ENCODE measurements around the gene SPOCK1.

Gene SPOCK1

GRCh38 chr5:137040641-137041340 lies 458.3 kb downstream of the SPOCK1 start:
- Mint-ChIP-seq H3K27ac (no peak overlapping the region), H3K36me3 (peaks cover 2% of the 10 kb centered on the region), H3K9me3 (ENCODE audit: low read depth) (peaks cover 11% of the 10 kb centered on the region), H3K4me1 (ENCODE audit: low read depth) (no peaks in the 10 kb centered on the region), H3K4me3 (no peak overlapping the region), H3K27me3 (no peaks in the 10 kb centered on the region)

- peaks cover 2% of the 10 kb centered on the region for H3K36me3 Mint-ChIP-seq
- no peak overlapping the region for H3K27ac Mint-ChIP-seq
- H3K4me1 Mint-ChIP-seq (ENCODE audit: low read depth) = no peaks in the 10 kb centered on the region
- no peak overlapping the region for H3K4me3 Mint-ChIP-seq
- no peaks in the 10 kb centered on the region for H3K27me3 Mint-ChIP-seq
- H3K9me3 Mint-ChIP-seq (ENCODE audit: low read depth) = peaks cover 11% of the 10 kb centered on the region
Observed at GRCh38 chr5:137040024-137040423, 459.1 kb downstream of the SPOCK1 start.

- Mint-ChIP-seq H3K4me1 (ENCODE audit: low read depth) (no peaks in the 10 kb centered on the region), H3K27me3 (no peaks in the 10 kb centered on the region), H3K27ac (no peak overlapping the region), H3K9me3 (ENCODE audit: low read depth) (peaks cover 7% of the 10 kb centered on the region), H3K4me3 (no peak overlapping the region), H3K36me3 (no peaks in the 10 kb centered on the region)
Observed at GRCh38 chr5:137037848-137038247, 461.3 kb downstream of the SPOCK1 start.

- no peak overlapping the region for H3K4me3 Mint-ChIP-seq
- H3K27ac Mint-ChIP-seq = no peak overlapping the region
- no peaks in the 10 kb centered on the region for H3K9me3 Mint-ChIP-seq (ENCODE audit: low read depth)
- H3K27me3 Mint-ChIP-seq = no peaks in the 10 kb centered on the region
- no peaks in the 10 kb centered on the region for H3K4me1 Mint-ChIP-seq (ENCODE audit: low read depth)
- no peaks in the 10 kb centered on the region for H3K36me3 Mint-ChIP-seq
Observed at GRCh38 chr5:137036640-137037039, 462.5 kb downstream of the SPOCK1 start.

GRCh38 chr5:137035480-137035878 lies 463.6 kb downstream of the SPOCK1 start:
- no peaks in the 10 kb centered on the region for H3K27me3 Mint-ChIP-seq
- no peaks in the 10 kb centered on the region for H3K4me1 Mint-ChIP-seq (ENCODE audit: low read depth)
- H3K27ac Mint-ChIP-seq = no peak overlapping the region
- no peaks in the 10 kb centered on the region for H3K36me3 Mint-ChIP-seq
- no peak overlapping the region for H3K4me3 Mint-ChIP-seq
- no peaks in the 10 kb centered on the region for H3K9me3 Mint-ChIP-seq (ENCODE audit: low read depth)

- no peak overlapping the region for H3K27ac Mint-ChIP-seq
- H3K27me3 Mint-ChIP-seq = peaks cover 2% of the 10 kb centered on the region
- no peaks in the 10 kb centered on the region for H3K4me1 Mint-ChIP-seq (ENCODE audit: low read depth)
- no peaks in the 10 kb centered on the region for H3K9me3 Mint-ChIP-seq (ENCODE audit: low read depth)
- no peak overlapping the region for H3K4me3 Mint-ChIP-seq
- no peaks in the 10 kb centered on the region for H3K36me3 Mint-ChIP-seq
Observed at GRCh38 chr5:137034764-137035479, 464.2 kb downstream of the SPOCK1 start.

- no peaks in the 10 kb centered on the region for H3K36me3 Mint-ChIP-seq
- H3K27me3 Mint-ChIP-seq = peaks cover 2% of the 10 kb centered on the region
- no peak overlapping the region for H3K27ac Mint-ChIP-seq
- no peaks in the 10 kb centered on the region for H3K4me1 Mint-ChIP-seq (ENCODE audit: low read depth)
- H3K4me3 Mint-ChIP-seq = no peak overlapping the region
- H3K9me3 Mint-ChIP-seq (ENCODE audit: low read depth) = no peaks in the 10 kb centered on the region
Observed at GRCh38 chr5:137034213-137034612, 464.9 kb downstream of the SPOCK1 start.

- Mint-ChIP-seq H3K27me3 (peaks cover 2% of the 10 kb centered on the region), H3K4me1 (ENCODE audit: low read depth) (no peaks in the 10 kb centered on the region), H3K27ac (no peak overlapping the region), H3K4me3 (no peak overlapping the region), H3K36me3 (no peaks in the 10 kb centered on the region), H3K9me3 (ENCODE audit: low read depth) (no peaks in the 10 kb centered on the region)
Observed at GRCh38 chr5:137032929-137033328, 466.2 kb downstream of the SPOCK1 start.

- H3K4me3 Mint-ChIP-seq = no peak overlapping the region
- H3K27me3 Mint-ChIP-seq = peaks cover 2% of the 10 kb centered on the region
- no peak overlapping the region for H3K27ac Mint-ChIP-seq
- H3K9me3 Mint-ChIP-seq (ENCODE audit: low read depth) = no peaks in the 10 kb centered on the region
- H3K36me3 Mint-ChIP-seq = no peaks in the 10 kb centered on the region
- peaks cover 2% of the 10 kb centered on the region for H3K4me1 Mint-ChIP-seq (ENCODE audit: low read depth)
Observed at GRCh38 chr5:137027758-137028157, 471.4 kb downstream of the SPOCK1 start.

- no peak overlapping the region for H3K27ac Mint-ChIP-seq
- peaks cover 3% of the 10 kb centered on the region for H3K4me1 Mint-ChIP-seq (ENCODE audit: low read depth)
- no peaks in the 10 kb centered on the region for H3K9me3 Mint-ChIP-seq (ENCODE audit: low read depth)
- H3K27me3 Mint-ChIP-seq = peaks cover 2% of the 10 kb centered on the region
- H3K36me3 Mint-ChIP-seq = no peaks in the 10 kb centered on the region
- no peak overlapping the region for H3K4me3 Mint-ChIP-seq
Observed at GRCh38 chr5:137026296-137026695, 472.8 kb downstream of the SPOCK1 start.

GRCh38 chr5:137024044-137024443 lies 475.1 kb downstream of the SPOCK1 start:
- no peak overlapping the region for H3K4me3 Mint-ChIP-seq
- H3K9me3 Mint-ChIP-seq (ENCODE audit: low read depth) = no peaks in the 10 kb centered on the region
- peaks cover 3% of the 10 kb centered on the region for H3K4me1 Mint-ChIP-seq (ENCODE audit: low read depth)
- H3K27ac Mint-ChIP-seq = no peak overlapping the region
- no peaks in the 10 kb centered on the region for H3K27me3 Mint-ChIP-seq
- no peaks in the 10 kb centered on the region for H3K36me3 Mint-ChIP-seq

- Mint-ChIP-seq H3K4me3 (no peak overlapping the region), H3K27me3 (no peaks in the 10 kb centered on the region), H3K4me1 (ENCODE audit: low read depth) (peaks cover 3% of the 10 kb centered on the region), H3K27ac (no peak overlapping the region), H3K9me3 (ENCODE audit: low read depth) (no peaks in the 10 kb centered on the region), H3K36me3 (no peaks in the 10 kb centered on the region)
Observed at GRCh38 chr5:137023371-137023770, 475.8 kb downstream of the SPOCK1 start.

- Mint-ChIP-seq H3K27me3 (peaks cover 1% of the 10 kb centered on the region), H3K36me3 (no peaks in the 10 kb centered on the region), H3K27ac (no peak overlapping the region), H3K4me1 (ENCODE audit: low read depth) (peaks cover 3% of the 10 kb centered on the region), H3K4me3 (no peak overlapping the region), H3K9me3 (ENCODE audit: low read depth) (no peaks in the 10 kb centered on the region)
Observed at GRCh38 chr5:137022725-137023124, 476.4 kb downstream of the SPOCK1 start.

- Mint-ChIP-seq H3K27me3 (peaks cover 1% of the 10 kb centered on the region), H3K4me3 (no peak overlapping the region), H3K9me3 (ENCODE audit: low read depth) (no peaks in the 10 kb centered on the region), H3K27ac (no peak overlapping the region), H3K36me3 (no peaks in the 10 kb centered on the region), H3K4me1 (ENCODE audit: low read depth) (peaks cover 3% of the 10 kb centered on the region)
Observed at GRCh38 chr5:137022043-137022442, 477.1 kb downstream of the SPOCK1 start.

GRCh38 chr5:137019229-137019628 lies 479.9 kb downstream of the SPOCK1 start:
- H3K36me3 Mint-ChIP-seq = no peaks in the 10 kb centered on the region
- no peak overlapping the region for H3K4me3 Mint-ChIP-seq
- H3K27me3 Mint-ChIP-seq = peaks cover 1% of the 10 kb centered on the region
- H3K9me3 Mint-ChIP-seq (ENCODE audit: low read depth) = no peaks in the 10 kb centered on the region
- peaks cover 3% of the 10 kb centered on the region for H3K4me1 Mint-ChIP-seq (ENCODE audit: low read depth)
- H3K27ac Mint-ChIP-seq = no peak overlapping the region
